SK-N-MC (cell line): ENCODE data around the gene GTF2A2.
"Not testable (repeated sequence)": the region's sequence is repeated elsewhere in the genome, so short reads cannot be mapped to it uniquely, and the experiment has no call there.

ENCODE experiments used
- DNase-seq: peaks from one replicate; pipeline ENCODE4 v3.0.0-alpha.2; 2011; ENCODE audit warnings: low read depth, low spot score
- H3K27ac ChIP-seq: fragments of 200-600 bp; sonication (generic); 2 replicates; pipeline ENCODE4 v1.5.1; 2016; ENCODE audit warnings: mixed run types
- H3K36me3 ChIP-seq: fragments of 200-600 bp; sonication (generic); 2 replicates; pipeline ENCODE4 v1.6.1; 2017; ENCODE audit warnings: antibody characterized with exemption, low read length, mixed read lengths; ENCODE audit not compliant: insufficient read depth
- H3K4me3 ChIP-seq: fragments of 200-600 bp; sonication (generic); 2 replicates; pipeline ENCODE4 v1.5.1; 2016
- H3K9ac ChIP-seq: fragments of 200-600 bp; sonication (generic); 2 replicates; pipeline ENCODE4 v1.8.0; 2017; ENCODE audit warnings: mixed run types, mixed read lengths; ENCODE audit not compliant: insufficient read length
- H3K9me3 ChIP-seq: fragments of 200-600 bp; sonication (generic); 2 replicates; pipeline ENCODE4 v1.6.1; 2017; ENCODE audit warnings: low read depth, mild to moderate bottlenecking, antibody characterized with exemption, low read length, moderate library complexity, mixed read lengths
- EZH2 ChIP-seq: fragments of 200-600 bp; sonication (generic); IDR thresholded peaks from one replicate; pipeline ENCODE4 v1.6.1; 2017; ENCODE audit warnings: antibody characterized with exemption
- FOXP2 ChIP-seq: optimal IDR thresholded peaks from 2 replicates; pipeline ENCODE3; 2011; ENCODE audit warnings: mild to moderate bottlenecking, moderate library complexity; ENCODE audit not compliant: insufficient read depth; ENCODE audit errors: extremely low read length, control extremely low read depth
- POLR2AphosphoS5 ChIP-seq: IDR thresholded peaks from 2 replicates; pipeline ENCODE4 v1.6.1; 2012; ENCODE audit warnings: mild to moderate bottlenecking, low read depth, low read length, borderline replicate concordance

GTF2A2 gene

DNA sequence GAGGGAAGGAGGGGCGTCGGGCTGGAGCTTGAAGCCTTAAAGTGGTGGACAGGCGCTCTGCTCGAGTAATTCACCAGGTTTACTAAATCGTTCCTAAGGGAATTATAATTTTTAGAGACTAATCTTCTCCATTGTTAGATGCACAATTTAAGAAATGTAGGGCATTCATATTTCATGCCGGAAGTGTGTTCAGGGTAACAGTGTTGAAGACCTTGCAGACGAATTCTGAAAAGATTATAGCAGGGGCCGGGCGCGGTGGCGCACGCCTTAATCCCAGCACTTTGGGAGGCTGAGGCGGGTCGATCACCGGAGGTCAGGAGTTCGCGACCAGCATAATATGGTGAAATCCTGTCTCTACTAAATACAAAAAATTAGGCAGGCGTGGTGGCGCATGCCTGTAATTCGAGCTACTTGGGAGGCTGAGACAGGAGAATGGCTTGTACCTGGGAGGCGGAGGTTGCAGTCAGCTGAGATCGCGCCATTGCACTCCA, 365 bp upstream of the GTF2A2 start:
- no peak overlapping the region; the same call in 1 of the 2 replicates for H3K27ac ChIP-seq
- no peak overlapping the region for H3K9ac ChIP-seq
- H3K36me3 ChIP-seq: peaks cover 51% of the 10 kb centered on the region
- peak; percentile 34 for DNase-seq
- H3K9me3 ChIP-seq: 0 out of 2 replicates have a peak, but pooled peaks cover 7% of the 10 kb centered on the region
- no peak for TF ChIP-seq POLR2AphosphoS5
- TF ChIP-seq FOXP2: no peak
- TF ChIP-seq EZH2: no peak
- peak overlapping the region; percentile 92 for H3K4me3 ChIP-seq

DNA sequence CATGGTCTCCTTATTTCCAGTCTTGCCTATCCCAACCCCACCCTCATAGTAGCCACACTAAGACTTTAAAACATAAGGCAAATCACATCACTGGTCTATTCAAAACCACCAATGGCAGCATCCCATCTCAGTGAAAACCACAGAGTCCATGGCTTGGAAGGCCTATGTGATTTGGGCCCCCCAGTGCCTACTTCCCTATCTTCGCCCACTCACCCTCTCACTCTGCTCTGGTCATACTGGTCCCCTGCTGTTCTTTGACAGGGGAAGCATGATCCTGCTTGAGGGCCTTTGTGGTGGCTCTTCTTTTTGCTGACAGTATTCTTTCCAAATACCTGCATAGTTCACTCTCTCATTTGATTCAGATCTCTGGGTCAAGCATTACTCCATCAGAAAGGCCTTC, 3.3 kb downstream of the GTF2A2 start:
- Histone ChIP-seq H3K27ac (no peak overlapping the region), H3K9ac (no peak overlapping the region), H3K9me3 (0 out of 2 replicates have a peak, but pooled peaks cover 7% of the 10 kb centered on the region), H3K36me3 (peaks cover 69% of the 10 kb centered on the region), H3K4me3 (no peak overlapping the region)
- no peak for DNase-seq
- TF ChIP-seq EZH2: no peak
- TF ChIP-seq POLR2AphosphoS5: no peak
- no peak for TF ChIP-seq FOXP2

DNA sequence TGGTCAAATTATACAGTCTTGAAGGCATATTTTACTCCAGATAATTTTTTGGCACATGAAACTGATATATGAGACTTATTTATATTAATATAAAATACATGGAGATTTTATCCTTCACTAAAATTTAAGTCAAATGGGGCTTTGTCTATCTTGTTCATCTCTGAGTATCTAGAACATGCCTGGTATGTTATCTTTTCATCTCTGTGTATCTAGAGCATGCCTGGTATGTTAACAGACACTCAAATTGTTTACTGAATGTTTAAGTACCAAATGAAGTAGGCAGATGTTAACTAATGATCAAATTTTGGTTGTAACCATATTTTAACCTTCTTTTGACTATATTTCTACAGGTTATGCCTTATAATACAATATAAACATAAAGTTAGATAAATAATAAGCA, 7.7 kb downstream of the GTF2A2 start:
- Histone ChIP-seq H3K9me3 (0 out of 2 replicates have a peak, but pooled peaks cover 7% of the 10 kb centered on the region), H3K9ac (no peak overlapping the region), H3K4me3 (no peak overlapping the region), H3K36me3 (peaks cover 74% of the 10 kb centered on the region), H3K27ac (no peak overlapping the region)
- TF ChIP-seq FOXP2 (no peak), EZH2 (no peak), POLR2AphosphoS5 (no peak)
- no peak for DNase-seq

DNA sequence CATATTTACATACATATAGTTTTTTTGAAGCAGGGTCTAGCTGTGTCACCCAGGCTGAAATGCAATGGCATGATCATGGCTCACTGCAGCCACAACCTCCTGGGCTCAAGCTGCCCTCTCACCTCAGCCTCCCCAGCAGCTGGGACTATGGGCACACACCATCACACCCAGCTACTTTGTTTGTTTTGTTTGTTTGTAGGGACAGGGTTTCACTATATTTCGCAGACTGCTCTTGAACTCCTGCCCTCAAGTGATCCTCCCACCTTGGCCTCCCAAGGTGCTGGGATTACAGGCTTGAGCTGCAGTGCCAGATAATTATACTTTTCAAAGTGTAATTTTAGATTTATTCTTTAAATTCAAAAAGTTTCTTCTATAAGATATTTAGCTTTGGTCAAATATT, 10.2 kb downstream of the GTF2A2 start:
- Histone ChIP-seq H3K9ac (no peak overlapping the region), H3K9me3 (no peaks in the 10 kb centered on the region), H3K4me3 (no peak overlapping the region), H3K27ac (no peak overlapping the region), H3K36me3 (peaks cover 56% of the 10 kb centered on the region)
- DNase-seq: no peak
- TF ChIP-seq EZH2 (no peak), FOXP2 (no peak), POLR2AphosphoS5 (no peak)

DNA sequence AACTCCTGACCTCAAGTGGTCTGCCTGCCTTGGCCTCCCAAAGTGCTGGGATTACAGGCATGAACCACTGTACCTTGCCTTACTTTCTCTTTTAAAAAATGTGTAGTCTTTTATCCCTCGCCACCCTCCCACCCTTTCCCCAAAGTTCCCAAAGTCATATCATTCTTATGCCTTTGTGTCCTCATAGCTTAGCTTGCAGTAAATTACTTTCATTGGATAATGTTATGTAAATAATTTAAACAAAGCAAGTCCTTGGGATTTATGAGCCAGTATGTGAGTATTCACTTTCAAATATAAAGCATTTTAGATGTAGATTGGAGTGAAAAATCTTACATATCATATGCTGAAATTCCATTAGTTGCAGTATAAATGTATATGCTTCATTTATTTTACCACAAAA, 11.0 kb downstream of the GTF2A2 start:
- H3K9ac ChIP-seq: no peak overlapping the region
- no peak for DNase-seq
- no peak for TF ChIP-seq POLR2AphosphoS5
- TF ChIP-seq EZH2: no peak
- no peak for TF ChIP-seq FOXP2
- H3K4me3 ChIP-seq: no peak overlapping the region
- H3K36me3 ChIP-seq: peaks cover 53% of the 10 kb centered on the region
- H3K27ac ChIP-seq: no peak overlapping the region
- H3K9me3 ChIP-seq: no peaks in the 10 kb centered on the region

DNA sequence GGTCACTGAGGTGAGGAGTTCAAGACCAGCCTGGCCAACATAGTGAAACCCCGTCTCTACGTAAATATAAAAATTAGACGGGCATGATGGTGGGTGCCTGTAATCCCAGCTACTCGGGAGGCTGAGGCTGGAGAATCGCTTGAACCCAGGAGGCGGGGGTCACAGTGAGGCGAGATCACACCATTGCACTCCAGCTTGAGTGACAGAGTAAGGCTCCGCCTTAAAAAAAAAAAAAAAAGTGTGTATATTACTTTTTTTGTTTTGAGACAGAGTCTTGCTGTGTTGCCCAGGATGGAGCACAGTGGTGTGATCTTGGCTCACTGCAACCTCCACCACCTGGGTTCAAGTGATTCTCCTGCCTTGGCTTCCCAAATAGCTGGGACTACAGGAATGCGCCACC, 11.5 kb downstream of the GTF2A2 start:
- H3K9ac ChIP-seq, H3K9me3 ChIP-seq, DNase-seq, H3K27ac ChIP-seq, H3K4me3 ChIP-seq: not testable (repeated sequence)
- H3K36me3 ChIP-seq: peaks cover 49% of the 10 kb centered on the region

DNA sequence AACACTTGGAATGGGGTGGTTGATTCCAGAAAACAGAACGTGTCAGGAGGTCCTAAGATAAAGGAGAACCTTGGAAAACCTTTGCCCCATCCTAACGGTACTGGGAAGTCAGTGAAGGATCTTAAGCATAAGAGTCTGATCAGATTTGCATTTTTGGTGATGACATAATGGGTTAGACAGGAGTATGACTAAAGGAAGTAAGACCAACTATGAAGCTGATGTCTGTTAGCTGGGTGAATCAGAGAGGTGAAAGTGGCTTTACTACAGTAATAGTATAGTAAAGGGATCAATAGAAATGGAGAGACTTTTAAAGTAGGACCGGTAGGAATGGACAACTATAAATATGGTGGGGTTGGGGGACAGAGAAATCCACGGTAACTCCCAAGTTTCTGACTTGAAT, 12.6 kb downstream of the GTF2A2 start:
- H3K9me3 ChIP-seq: no peaks in the 10 kb centered on the region
- no peak overlapping the region for H3K9ac ChIP-seq
- TF ChIP-seq POLR2AphosphoS5 (no peak), EZH2 (no peak), FOXP2 (no peak)
- H3K27ac ChIP-seq: no peak overlapping the region
- DNase-seq: no peak
- peaks cover 45% of the 10 kb centered on the region for H3K36me3 ChIP-seq
- H3K4me3 ChIP-seq: no peak overlapping the region

DNA sequence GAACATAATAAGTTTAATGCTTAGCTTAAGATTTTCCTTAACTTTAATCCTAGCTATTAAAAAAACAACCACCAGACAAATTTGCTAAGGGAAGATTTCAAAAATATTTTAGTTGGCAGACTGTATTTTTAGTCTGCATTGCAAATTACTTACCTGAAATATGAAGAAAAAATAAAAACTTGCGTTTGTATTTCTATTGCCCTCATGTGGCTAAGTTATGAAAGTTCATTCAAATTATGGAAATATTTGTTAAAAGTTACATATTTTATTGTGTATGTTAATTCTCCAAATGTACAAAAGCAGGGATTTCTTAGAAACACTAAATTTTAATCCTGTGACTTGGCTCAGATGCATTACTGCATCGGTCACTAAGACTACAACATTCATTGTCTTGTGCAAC, 15.0 kb downstream of the GTF2A2 start:
- no peak overlapping the region for H3K9ac ChIP-seq
- peaks cover 52% of the 10 kb centered on the region for H3K36me3 ChIP-seq
- no peaks in the 10 kb centered on the region for H3K9me3 ChIP-seq
- no peak for DNase-seq
- no peak overlapping the region for H3K4me3 ChIP-seq
- no peak overlapping the region for H3K27ac ChIP-seq
- TF ChIP-seq EZH2 (no peak), FOXP2 (no peak), POLR2AphosphoS5 (no peak)

DNA sequence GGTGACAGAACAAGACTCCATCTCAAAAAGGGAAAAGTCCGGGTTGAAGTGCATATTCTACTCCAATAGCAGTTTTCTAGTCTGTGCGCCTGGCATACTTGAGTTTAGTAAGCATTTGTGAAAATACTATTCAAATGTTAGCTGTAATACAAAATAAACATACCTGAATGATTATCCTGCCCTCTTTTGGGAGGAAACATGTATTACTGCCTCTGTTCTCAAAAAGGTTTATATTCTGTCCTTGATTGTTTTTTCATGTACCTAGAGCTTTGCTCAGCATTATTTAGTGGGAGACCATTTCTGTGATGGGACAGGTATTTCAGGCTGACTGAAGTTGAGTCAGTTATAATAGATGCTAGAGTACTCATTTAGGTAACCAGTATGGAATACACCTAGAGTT, 19.8 kb downstream of the GTF2A2 start:
- peaks cover 30% of the 10 kb centered on the region for H3K36me3 ChIP-seq
- not testable (repeated sequence) for H3K9me3 ChIP-seq, H3K4me3 ChIP-seq, DNase-seq, H3K9ac ChIP-seq, H3K27ac ChIP-seq

DNA sequence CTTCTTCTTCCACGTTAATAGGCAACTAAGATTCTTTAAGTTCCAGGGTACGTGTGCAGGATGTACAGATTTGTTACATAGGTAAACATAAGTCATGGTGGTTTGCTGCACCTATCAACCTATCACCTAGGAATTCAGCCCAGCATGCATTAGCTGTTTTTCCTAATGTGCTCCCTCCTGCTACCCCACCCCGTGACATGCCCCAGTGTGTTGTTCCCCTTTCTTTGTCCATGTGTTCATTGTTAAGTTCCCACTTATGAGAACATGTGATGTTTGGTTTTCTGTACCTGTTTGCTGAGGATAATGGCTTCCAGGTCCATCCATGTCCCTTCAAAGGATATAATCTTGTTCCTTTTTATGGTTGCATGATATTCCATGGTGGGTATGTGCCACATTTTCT, 21.1 kb downstream of the GTF2A2 start:
- no peak for DNase-seq
- Histone ChIP-seq H3K36me3 (peaks cover 22% of the 10 kb centered on the region), H3K9me3 (no peaks in the 10 kb centered on the region), H3K9ac (no peak overlapping the region), H3K4me3 (no peak overlapping the region), H3K27ac (no peak overlapping the region)
- TF ChIP-seq FOXP2: no peak
- no peak for TF ChIP-seq POLR2AphosphoS5
- TF ChIP-seq EZH2: no peak
